Measurements from ENCODE around the gene MUC6. TPM values are rescaled to one million over a fixed set of nuclear protein-coding genes. Genes with fewer than 3 reads are reported as not detected.

Gene MUC6
- total RNA-seq, 1 donor from 2014 or later, result not detected

GRCh38 chr11:1000357-1001278, 35.9 kb downstream of the MUC6 start:
- H3K36me3 ChIP-seq, result peaks cover 81% of the 10 kb centered on the region
- H3K9me3 ChIP-seq, result no peaks in the 10 kb centered on the region
- H3K4me3 ChIP-seq, result no peak overlapping the region
- no peaks in the 10 kb centered on the region for H3K4me1 ChIP-seq
- DNase-seq, result no peak
- no peak for ATAC-seq
- no peak overlapping the region for H3K27ac ChIP-seq
- intact Hi-C loops (cut with DNase I), result no loop called here
- TF ChIP-seq, protein P1, sequence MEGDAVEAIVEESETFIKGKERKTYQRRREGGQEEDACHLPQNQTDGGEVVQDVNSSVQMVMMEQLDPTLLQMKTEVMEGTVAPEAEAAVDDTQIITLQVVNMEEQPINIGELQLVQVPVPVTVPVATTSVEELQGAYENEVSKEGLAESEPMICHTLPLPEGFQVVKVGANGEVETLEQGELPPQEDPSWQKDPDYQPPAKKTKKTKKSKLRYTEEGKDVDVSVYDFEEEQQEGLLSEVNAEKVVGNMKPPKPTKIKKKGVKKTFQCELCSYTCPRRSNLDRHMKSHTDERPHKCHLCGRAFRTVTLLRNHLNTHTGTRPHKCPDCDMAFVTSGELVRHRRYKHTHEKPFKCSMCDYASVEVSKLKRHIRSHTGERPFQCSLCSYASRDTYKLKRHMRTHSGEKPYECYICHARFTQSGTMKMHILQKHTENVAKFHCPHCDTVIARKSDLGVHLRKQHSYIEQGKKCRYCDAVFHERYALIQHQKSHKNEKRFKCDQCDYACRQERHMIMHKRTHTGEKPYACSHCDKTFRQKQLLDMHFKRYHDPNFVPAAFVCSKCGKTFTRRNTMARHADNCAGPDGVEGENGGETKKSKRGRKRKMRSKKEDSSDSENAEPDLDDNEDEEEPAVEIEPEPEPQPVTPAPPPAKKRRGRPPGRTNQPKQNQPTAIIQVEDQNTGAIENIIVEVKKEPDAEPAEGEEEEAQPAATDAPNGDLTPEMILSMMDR (IDR thresholded peaks at IDR 0.05), result no peak
- no peaks in the 10 kb centered on the region for H3K27me3 ChIP-seq

DNA sequence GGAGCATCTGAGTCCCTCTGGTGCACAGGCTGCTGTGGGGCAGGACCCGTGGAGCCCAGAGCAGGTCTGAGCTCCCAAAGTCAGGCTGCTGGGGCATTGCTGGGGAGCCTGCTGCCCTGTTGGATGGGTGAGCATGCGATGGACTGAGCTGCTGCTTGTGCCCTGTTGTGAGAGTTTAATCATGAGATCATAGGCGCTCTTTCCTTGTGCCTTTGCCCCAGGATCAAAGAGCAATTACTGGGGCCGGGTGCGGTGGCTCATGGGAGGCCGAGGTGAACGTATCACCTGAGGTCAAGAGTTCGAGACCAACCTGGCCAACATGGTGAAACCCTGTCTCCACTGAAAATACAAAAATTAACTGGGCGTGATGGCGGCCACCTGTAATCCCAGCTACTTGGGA, 37.5 kb downstream of the MUC6 start:
- TF ChIP-seq, protein P1 (IDR thresholded peaks at IDR 0.05), result no peak
- no peak for DNase-seq
- intact Hi-C loops (cut with DNase I), result no loop called here
- ATAC-seq, result no peak
- Histone ChIP-seq H3K36me3 (peaks cover 70% of the 10 kb centered on the region), H3K4me1 (no peaks in the 10 kb centered on the region), H3K27me3 (no peaks in the 10 kb centered on the region), H3K27ac (no peak overlapping the region), H3K4me3 (no peak overlapping the region), H3K9me3 (no peaks in the 10 kb centered on the region)

- H3K36me3 ChIP-seq, result peaks cover 71% of the 10 kb centered on the region
Observed at GRCh38 chr11:997907-998306, 38.6 kb downstream of the MUC6 start.

GRCh38 chr11:996681-997080, 39.8 kb downstream of the MUC6 start:
- no peak overlapping the region for H3K27ac ChIP-seq
- H3K4me3 ChIP-seq, result no peak overlapping the region
- H3K4me1 ChIP-seq, result no peaks in the 10 kb centered on the region
- no peaks in the 10 kb centered on the region for H3K27me3 ChIP-seq
- DNase-seq (no peak), ATAC-seq (no peak)
- intact Hi-C loops (cut with DNase I), result no loop called here
- TF ChIP-seq, protein P1 (IDR thresholded peaks at IDR 0.05), result no peak
- H3K9me3 ChIP-seq, result no peaks in the 10 kb centered on the region
- peaks cover 71% of the 10 kb centered on the region for H3K36me3 ChIP-seq

More at GRCh38 chr11:997907-998306, 38.6 kb downstream of the MUC6 start:
- DNase-seq (no peak), ATAC-seq (no peak)
- Histone ChIP-seq H3K9me3 (no peaks in the 10 kb centered on the region), H3K4me3 (no peak overlapping the region), H3K4me1 (no peaks in the 10 kb centered on the region), H3K27me3 (no peaks in the 10 kb centered on the region), H3K27ac (no peak overlapping the region)
- TF ChIP-seq, protein P1 (IDR thresholded peaks at IDR 0.05), result no peak
- intact Hi-C loops (cut with DNase I), result no loop called here

DNA sequence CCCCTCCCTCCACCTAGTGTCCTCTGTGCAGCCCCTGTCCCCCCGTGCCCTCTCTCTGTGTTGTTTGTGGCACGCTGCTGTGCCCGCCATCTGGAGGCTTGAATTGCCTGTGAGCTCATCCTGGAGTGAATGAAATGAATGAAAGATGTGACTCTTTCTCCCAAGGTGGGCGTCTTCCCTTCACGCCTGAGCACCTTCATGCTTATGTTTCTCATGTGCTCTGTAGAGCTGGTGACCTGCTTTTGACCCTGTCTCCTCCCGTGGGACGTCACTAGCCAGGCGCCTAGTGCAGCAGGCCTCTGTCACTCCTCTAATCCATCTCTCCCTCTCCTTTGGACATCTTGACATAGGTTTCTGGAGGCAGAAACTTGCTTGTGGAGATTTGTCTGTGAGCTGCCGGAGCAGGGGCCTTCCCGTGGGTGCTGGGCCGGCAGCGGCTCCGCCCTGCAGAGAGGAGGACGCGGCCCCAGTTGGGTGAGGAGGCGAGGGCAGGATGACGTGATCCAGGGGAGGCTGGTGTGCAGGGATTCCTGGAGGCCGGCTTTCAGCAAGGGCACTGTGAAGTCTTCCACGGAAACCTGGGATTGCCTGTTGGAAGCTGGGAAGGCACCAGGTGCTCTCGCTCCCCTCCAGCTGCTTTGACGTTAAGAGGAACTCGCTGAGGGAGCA, 40.6 kb downstream of the MUC6 start:
- TF ChIP-seq, protein P1 (IDR thresholded peaks at IDR 0.05), result no peak
- intact Hi-C loops (cut with DNase I), result no loop called here
- peaks cover 63% of the 10 kb centered on the region for H3K36me3 ChIP-seq
- H3K27ac ChIP-seq, result no peak overlapping the region
- H3K27me3 ChIP-seq, result no peaks in the 10 kb centered on the region
- no peaks in the 10 kb centered on the region for H3K9me3 ChIP-seq
- ATAC-seq, result no peak
- H3K4me3 ChIP-seq, result no peak overlapping the region
- DNase-seq, result no peak
- H3K4me1 ChIP-seq, result no peaks in the 10 kb centered on the region
